Stimulated activated CD8-positive, alpha-beta memory T cell treated with anti-CD3 and anti-CD28 coated beads, Interleukin-4, amount 100 ng/mL, for 4 hours (primary cell): ENCODE measurements around the gene CPNE5.

Experiments used
- DNase-seq, 2 donors: peaks; one replicate each; pipeline ENCODE4 v3.0.0-alpha.2; 2020; ENCODE audit warnings: low read depth in 2 of 2, low spot score in 1 of 2

CPNE5 gene

GRCh38 chr6:36836111-36837021 lies 2.9 kb downstream of the CPNE5 start:
- no peak for DNase-seq

- DNase-seq, result no peak
Measured at GRCh38 chr6:36834576-36835341, 4.5 kb downstream of the CPNE5 start.

- DNase-seq, result no peak
Measured at GRCh38 chr6:36833182-36833789, 6.0 kb downstream of the CPNE5 start.

- DNase-seq, result no peak
Measured at GRCh38 chr6:36832313-36832712, 6.9 kb downstream of the CPNE5 start.

- DNase-seq, result no peak
Measured at GRCh38 chr6:36830577-36830976, 8.7 kb downstream of the CPNE5 start.

- DNase-seq, result no peak
Measured at GRCh38 chr6:36829919-36830544, 9.2 kb downstream of the CPNE5 start.

GRCh38 chr6:36827261-36828079 lies 11.8 kb downstream of the CPNE5 start:
- no peak for DNase-seq

- DNase-seq, result no peak
Measured at GRCh38 chr6:36826520-36827227, 12.6 kb downstream of the CPNE5 start.

- no peak for DNase-seq
Measured at GRCh38 chr6:36825994-36826393, 13.2 kb downstream of the CPNE5 start.

GRCh38 chr6:36825452-36825851 lies 13.8 kb downstream of the CPNE5 start:
- no peak for DNase-seq

GRCh38 chr6:36824253-36824652 lies 15.0 kb downstream of the CPNE5 start:
- DNase-seq, result no peak

- DNase-seq, result no peak
Measured at GRCh38 chr6:36823421-36824096, 15.7 kb downstream of the CPNE5 start.

- no peak for DNase-seq
Measured at GRCh38 chr6:36822506-36823269, 16.6 kb downstream of the CPNE5 start.

GRCh38 chr6:36821581-36822335 lies 17.5 kb downstream of the CPNE5 start:
- no peak for DNase-seq

- no peak for DNase-seq
Measured at GRCh38 chr6:36820700-36821580, 18.3 kb downstream of the CPNE5 start.

- no peak for DNase-seq
Measured at GRCh38 chr6:36818756-36819155, 20.5 kb downstream of the CPNE5 start.

- no peak for DNase-seq
Measured at GRCh38 chr6:36817847-36818246, 21.4 kb downstream of the CPNE5 start.
